BLaER1 treated with 17β-estradiol and CSF1 and Interleukin-3, amounts not matched to agents 10 nM and 100 nM (cell line): ENCODE results near the gene APP.

Experiments used
- H3K27ac ChIP-seq, 11 experiments: shearing (Covaris generic); formaldehyde crosslinking; 2 replicates each; pipeline ENCODE4 v1.8.1; 2022
- H3K27me3 ChIP-seq, 11 experiments: shearing (Covaris generic); formaldehyde crosslinking; 2 replicates each; pipeline ENCODE4 v1.8.1; 2022
- H3K36me3 ChIP-seq, 11 experiments: shearing (Covaris generic); formaldehyde crosslinking; 2 replicates each; pipeline ENCODE4 v1.8.1; 2022
- H3K4me1 ChIP-seq, 10 experiments: shearing (Covaris generic); formaldehyde crosslinking; 2 replicates each; pipeline ENCODE4 v1.8.1; 2022
- H3K4me2 ChIP-seq, 11 experiments: shearing (Covaris generic); formaldehyde crosslinking; 2 replicates each; pipeline ENCODE4 v1.8.1; 2022
- H3K4me3 ChIP-seq, 10 experiments: shearing (Covaris generic); formaldehyde crosslinking; 2 replicates each; pipeline ENCODE4 v1.8.1; 2022
- H3K9ac ChIP-seq, 11 experiments: shearing (Covaris generic); formaldehyde crosslinking; 2 replicates each; pipeline ENCODE4 v1.8.1; 2022
- H3K9me3 ChIP-seq, 11 experiments: shearing (Covaris generic); formaldehyde crosslinking; replicated peaks in 1 of 11; 2 replicates each; pipeline ENCODE4 v1.8.1; 2022
- H4K20me1 ChIP-seq, 11 experiments: shearing (Covaris generic); formaldehyde crosslinking; 2 replicates each; pipeline ENCODE4 v1.8.1; 2022
- Cebpa-rat ChIP-seq, 11 experiments: shearing (Covaris generic); IDR thresholded peaks; 2 replicates each; pipeline ENCODE4 v1.8.1; 2022

APP gene

GRCh38 chr21:26169061-26169610 is 1.4 kb downstream of the APP start:
- Histone ChIP-seq H3K9ac (peak overlapping the region; percentile 87 to 98 (median 94)), H3K27me3 (peaks cover 0 to 9% (median 0%) of the 10 kb centered on the region in 11 experiments; a peak in 3 of 22 replicates), H4K20me1 (peaks cover 17 to 56% (median 48%) of the 10 kb centered on the region in 11 experiments; a peak in 19 of 22 replicates), H3K36me3 (peaks cover 0 to 19% (median 0%) of the 10 kb centered on the region in 11 experiments; a peak in 4 of 22 replicates), H3K27ac (peak overlapping the region; percentile 61 to 96 (median 93); a peak in 21 of 22 replicates), H3K4me2 (peak overlapping the region; percentile 76 to 98 (median 91)), H3K9me3 (no peaks in the 10 kb centered on the region), H3K4me3 (peak overlapping the region; percentile 72 to 98 (median 96)), H3K4me1 (peaks cover 29 to 56% (median 36%) of the 10 kb centered on the region in 10 experiments)
- TF ChIP-seq Cebpa-rat (IDR thresholded peaks at IDR 0.05), result no peak

GRCh38 chr21:26168371-26168770 is 2.2 kb downstream of the APP start:
- Histone ChIP-seq H3K36me3 (peaks cover 0 to 27% (median 0%) of the 10 kb centered on the region in 11 experiments; a peak in 4 of 22 replicates), H3K4me1 (peaks cover 29 to 52% (median 36%) of the 10 kb centered on the region in 10 experiments), H3K4me3 (peak overlapping the region; percentile 72 to 98 (median 96); a peak in 18 of 20 replicates), H3K4me2 (peak overlapping the region; percentile 76 to 98 (median 91)), H3K9me3 (no peaks in the 10 kb centered on the region), H3K27ac (peak overlapping the region in 7 of 11 experiments; percentile 88 to 96 (median 93); a peak in 11 of 22 replicates), H3K27me3 (peaks cover 0 to 9% (median 0%) of the 10 kb centered on the region in 11 experiments; a peak in 3 of 22 replicates), H4K20me1 (peaks cover 17 to 63% (median 55%) of the 10 kb centered on the region in 11 experiments; a peak in 19 of 22 replicates), H3K9ac (peak overlapping the region; percentile 87 to 98 (median 94); a peak in 16 of 22 replicates)
- no peak for TF ChIP-seq Cebpa-rat (IDR thresholded peaks at IDR 0.05)

- Histone ChIP-seq H3K4me3 (peak overlapping the region in 1 of 10 experiments; percentile 72; a peak in 2 of 20 replicates), H3K36me3 (peaks cover 0 to 28% (median 0%) of the 10 kb centered on the region in 11 experiments; a peak in 5 of 22 replicates), H3K27ac (no peak overlapping the region), H3K4me2 (peak overlapping the region; percentile 76 to 98 (median 91)), H3K27me3 (peaks cover 0 to 9% (median 0%) of the 10 kb centered on the region in 11 experiments; a peak in 3 of 22 replicates), H3K4me1 (peaks cover 29 to 48% (median 36%) of the 10 kb centered on the region in 10 experiments), H3K9ac (no peak overlapping the region; a peak in 1 of 22 replicates), H3K9me3 (no peaks in the 10 kb centered on the region), H4K20me1 (peaks cover 17 to 71% (median 63%) of the 10 kb centered on the region in 11 experiments; a peak in 19 of 22 replicates)
- TF ChIP-seq Cebpa-rat (IDR thresholded peaks at IDR 0.05), result no peak
Observed at GRCh38 chr21:26167593-26167992, 3.0 kb downstream of the APP start.

GRCh38 chr21:26165331-26165730 is 5.2 kb downstream of the APP start:
- Histone ChIP-seq H3K9me3 (no peaks in the 10 kb centered on the region; a peak in 1 of 22 replicates), H3K27me3 (no peaks in the 10 kb centered on the region), H3K36me3 (peaks cover 0 to 45% (median 2%) of the 10 kb centered on the region in 11 experiments; a peak in 6 of 22 replicates), H4K20me1 (peaks cover 17 to 93% (median 79%) of the 10 kb centered on the region in 11 experiments; a peak in 19 of 22 replicates), H3K4me1 (peaks cover 26 to 58% (median 46%) of the 10 kb centered on the region in 10 experiments), H3K4me3 (no peak overlapping the region), H3K27ac (no peak overlapping the region), H3K9ac (no peak overlapping the region), H3K4me2 (peak overlapping the region in 5 of 11 experiments; percentile 3 to 94 (median 76); a peak in 3 of 22 replicates)
- no peak for TF ChIP-seq Cebpa-rat (IDR thresholded peaks at IDR 0.05)

GRCh38 chr21:26164311-26164710 is 6.3 kb downstream of the APP start:
- peaks cover 0 to 54% (median 4%) of the 10 kb centered on the region in 11 experiments; a peak in 7 of 22 replicates for H3K36me3 ChIP-seq

GRCh38 chr21:26162081-26162480 is 8.5 kb downstream of the APP start:
- Histone ChIP-seq H3K27me3 (no peaks in the 10 kb centered on the region), H3K4me2 (peak overlapping the region in 3 of 11 experiments; percentile 9 to 68 (median 40); a peak in 5 of 22 replicates), H4K20me1 (peaks cover 9 to 99% (median 90%) of the 10 kb centered on the region in 11 experiments; a peak in 21 of 22 replicates), H3K9me3 (no peaks in the 10 kb centered on the region; a peak in 1 of 22 replicates), H3K4me3 (no peak overlapping the region), H3K4me1 (peaks cover 26 to 64% (median 41%) of the 10 kb centered on the region in 10 experiments), H3K9ac (no peak overlapping the region), H3K27ac (no peak overlapping the region), H3K36me3 (peaks cover 1 to 49% (median 5%) of the 10 kb centered on the region in 11 experiments; a peak in 12 of 22 replicates)
- no peak for TF ChIP-seq Cebpa-rat (IDR thresholded peaks at IDR 0.05)

More at GRCh38 chr21:26164311-26164710, 6.3 kb downstream of the APP start:
- no peak overlapping the region for H3K4me3 ChIP-seq
- H3K27me3 ChIP-seq, result no peaks in the 10 kb centered on the region
- no peak overlapping the region for H3K4me2 ChIP-seq
- H3K27ac ChIP-seq, result no peak overlapping the region
- TF ChIP-seq Cebpa-rat (IDR thresholded peaks at IDR 0.05), result no peak
- H3K9me3 ChIP-seq, result no peaks in the 10 kb centered on the region; a peak in 1 of 22 replicates
- H4K20me1 ChIP-seq, result peaks cover 17 to 99% (median 87%) of the 10 kb centered on the region in 11 experiments; a peak in 19 of 22 replicates
- H3K4me1 ChIP-seq, result peaks cover 26 to 62% (median 46%) of the 10 kb centered on the region in 10 experiments
- no peak overlapping the region for H3K9ac ChIP-seq

GRCh38 chr21:26159869-26160268 is 10.7 kb downstream of the APP start:
- H3K27me3 ChIP-seq, result no peaks in the 10 kb centered on the region
- peaks cover 17 to 45% (median 28%) of the 10 kb centered on the region in 10 experiments for H3K4me1 ChIP-seq
- no peak overlapping the region for H3K4me3 ChIP-seq
- no peak overlapping the region for H3K27ac ChIP-seq
- H3K36me3 ChIP-seq, result peaks cover 5 to 61% (median 12%) of the 10 kb centered on the region in 11 experiments; a peak in 13 of 22 replicates
- no peak overlapping the region; a peak in 1 of 22 replicates for H3K4me2 ChIP-seq
- TF ChIP-seq Cebpa-rat (IDR thresholded peaks at IDR 0.05), result no peak
- H4K20me1 ChIP-seq, result peaks cover 0 to 97% (median 83%) of the 10 kb centered on the region in 11 experiments; a peak in 21 of 22 replicates
- no peak overlapping the region for H3K9ac ChIP-seq
- H3K9me3 ChIP-seq, result peaks cover 0 to 5% (median 0%) of the 10 kb centered on the region in 11 experiments; a peak in 2 of 22 replicates

GRCh38 chr21:26157801-26158200 is 12.8 kb downstream of the APP start:
- H3K27me3 ChIP-seq, result no peaks in the 10 kb centered on the region
- 0 out of 22 replicates have a peak overlapping the region, but pooled peaks of 1 of the 11 experiments have one; percentile 10 for H3K9ac ChIP-seq
- peaks cover 17 to 45% (median 28%) of the 10 kb centered on the region in 10 experiments for H3K4me1 ChIP-seq
- peaks cover 5 to 69% (median 24%) of the 10 kb centered on the region in 11 experiments; a peak in 14 of 22 replicates for H3K36me3 ChIP-seq
- H3K27ac ChIP-seq, result peak overlapping the region in 1 of 11 experiments; percentile 7; a peak in 2 of 22 replicates
- peaks cover 0 to 5% (median 1%) of the 10 kb centered on the region in 11 experiments; a peak in 4 of 22 replicates for H3K9me3 ChIP-seq
- peak overlapping the region; percentile 5 to 53 (median 36); a peak in 19 of 22 replicates for H3K4me2 ChIP-seq
- TF ChIP-seq Cebpa-rat (IDR thresholded peaks at IDR 0.05), result no peak
- no peak overlapping the region for H3K4me3 ChIP-seq
- peaks cover 0 to 98% (median 83%) of the 10 kb centered on the region in 11 experiments; a peak in 21 of 22 replicates for H4K20me1 ChIP-seq
